Spleen (tissue), 11 donors: ENCODE results near the gene EFNB2. TPM values are rescaled to one million over a fixed set of nuclear protein-coding genes. Genes with fewer than 3 reads are reported as not detected.

Experiments
- DNase-seq: peaks from one replicate; pipeline ENCODE4 v3.0.0-alpha.2; 2020
- H3K27ac ChIP-seq, 8 donors: fragments of 200-600 bp; sonication (generic) in 7 of 8; 1 replicate in 4 of 8; 2 replicates in 4 of 8; pipeline versions ENCODE4 v1.5.0 to v1.8.0; 2016 to 2021; ENCODE audit warnings: inconsistent platforms in 4 of 8, mild to moderate bottlenecking in 4 of 8, moderate library complexity in 1 of 8
- H3K27me3 ChIP-seq, 7 donors: fragments of 200-600 bp; sonication (generic) in 6 of 7; replicated peaks in 1 of 7; 1 replicate in 4 of 7; 2 replicates in 3 of 7; pipeline versions ENCODE4 v1.5.0 to v1.8.0; 2016 to 2021; ENCODE audit warnings: inconsistent platforms in 3 of 7, mild to moderate bottlenecking in 1 of 7
- H3K36me3 ChIP-seq, 6 donors: fragments of 200-600 bp; sonication (generic) in 5 of 6; 1 replicate in 4 of 6; 2 replicates in 2 of 6; pipeline versions ENCODE4 v1.5.0 to v1.8.0; 2016 to 2021; ENCODE audit warnings: inconsistent platforms in 2 of 6
- H3K4me1 ChIP-seq, 6 donors: fragments of 200-600 bp; sonication (generic) in 5 of 6; 1 replicate in 3 of 6; 2 replicates in 3 of 6; pipeline versions ENCODE4 v1.5.0 to v1.8.0; 2016 to 2021; ENCODE audit warnings: inconsistent platforms in 3 of 6
- H3K4me3 ChIP-seq, 8 donors: fragments of 200-600 bp; sonication (generic) in 7 of 8; 1 replicate in 4 of 8; 2 replicates in 4 of 8; pipeline versions ENCODE4 v1.5.0 to v1.8.0; 2016 to 2021; ENCODE audit warnings: inconsistent platforms in 4 of 8, mild to moderate bottlenecking in 4 of 8, moderate library complexity in 2 of 8
- H3K9me3 ChIP-seq, 8 donors: fragments of 200-600 bp; sonication (generic) in 7 of 8; 1 replicate in 4 of 8; 2 replicates in 4 of 8; pipeline versions ENCODE4 v1.5.0 to v1.8.0; 2016 to 2021; ENCODE audit warnings: inconsistent platforms in 4 of 8
- POLR2A ChIP-seq, 3 donors: fragments of 450-650 bp; IDR thresholded peaks; one replicate each; pipeline ENCODE4 v1.5.1; 2017; ENCODE audit warnings: antibody characterized with exemption in 3 of 3, mild to moderate bottlenecking in 1 of 3
- POLR2AphosphoS5 ChIP-seq, 3 donors: sonication (generic); formaldehyde crosslinking; IDR thresholded peaks; one replicate each; pipeline ENCODE4 v1.5.1; 2017; ENCODE audit warnings: antibody characterized with exemption in 3 of 3
- WGBS, 5 donors: extraction: QIAGEN DNeasy Blood & Tissue Kit in 3 of 5; methylation state at CpG; one replicate each; pipeline versions ENCODE4 v1.1.5 to v1.1.7; 2013 to 2018; 5-methylcytosine and 5-hydroxymethylcytosine counted together
- intact Hi-C: fragments of 100-400 bp; cut with DNase I; formaldehyde crosslinking; loops from one replicate; pipeline ENCODE4 v1.15.0; 2023; ENCODE audit warnings: low total_unique reads
- polyA plus RNA-seq, 3 donors: library from polyadenylated mRNA; stranded (reverse); fragments of 200-250 nt; gene quantifications; one replicate each; pipeline ENCODE4 v1.2.1, GENCODE V29; 2013
- total RNA-seq, 7 donors: library from RNA; depleted of rRNA in 3 of 7; stranded (reverse); fragments of >200 nt in 3 of 7; fragmentation: NEBNext Ultra II Directional in 4 of 7; extraction: Animal tissue kit (Norgen Biotek cat#: 25700) in 4 of 7; gene quantifications; one replicate each; pipeline versions ENCODE4 v1.1.0 to v1.2.1, GENCODE V29; 2016 to 2021
- TF ChIP-seq, protein P1 (sequence below), 11 experiments: fragments of 200-600 bp in 7 of 11; fragments of 450-650 bp in 4 of 11; sonication (generic) in 4 of 11; IDR thresholded peaks in 8 of 11; conservative IDR thresholded peaks in 3 of 11; 1 replicate in 7 of 11; 2 replicates in 4 of 11; pipeline versions ENCODE4 v1.4.0 to v1.8.0; 2016 to 2021; ENCODE audit warnings: antibody characterized with exemption in 11 of 11, inconsistent platforms in 4 of 11, mild to moderate bottlenecking in 1 of 11
- donor health status: healthy with polysubstance abuse.
- donor health status: DM: no; HTN: no; CAD: no; lungs with moderate emphysema.
- donor health status: DM: no; HTN: no; CAD: no.
- donor health status: Bipolar disorder and iron deficiency.
- donor health status: healthy.
- donor health status: DM: no; HTN: no; CAD: no.
- donor health status: DM: yes; HTN: yes; CAD: no.

EFNB2 gene
- total and polyA plus RNA-seq, 10 donors = 2.9 to 22.9 (median 16.0) TPM

DNA sequence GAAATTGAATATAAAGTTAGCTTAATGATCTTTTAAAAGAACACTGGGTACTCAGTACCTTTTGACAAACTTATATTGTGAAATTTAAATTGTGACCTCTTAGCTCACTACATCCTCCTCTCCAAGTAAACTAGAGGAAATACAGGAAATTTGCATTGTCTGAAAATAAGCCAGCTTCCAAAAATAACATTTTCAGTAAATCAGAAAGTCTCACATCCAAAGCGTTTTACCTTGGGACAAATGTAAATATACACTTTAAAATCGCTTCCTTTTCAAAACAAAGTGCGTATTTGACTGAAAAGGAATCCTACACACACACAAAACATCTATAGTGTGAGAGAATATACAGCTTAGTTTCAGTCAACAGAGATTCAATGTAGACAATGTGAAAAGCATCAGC is 2.1 kb upstream of the EFNB2 start:
- 59 to 70% (median 61%) methylated on average over 3 of the region's 3 CpGs for WGBS, 5 donors
- no peak for DNase-seq
- Histone ChIP-seq H3K4me1 (peaks cover 11 to 54% (median 35%) of the 10 kb centered on the region in 6 donors), H3K36me3 (peaks cover 0 to 24% (median 4%) of the 10 kb centered on the region in 6 donors), H3K9me3 (no peaks in the 10 kb centered on the region), H3K4me3 (no peak overlapping the region), H3K27me3 (peaks cover 0 to 29% (median 22%) of the 10 kb centered on the region in 7 donors), H3K27ac (no peak overlapping the region)
- TF ChIP-seq POLR2A (IDR thresholded peaks at IDR 0.05) = no peak
- TF ChIP-seq, protein P1, sequence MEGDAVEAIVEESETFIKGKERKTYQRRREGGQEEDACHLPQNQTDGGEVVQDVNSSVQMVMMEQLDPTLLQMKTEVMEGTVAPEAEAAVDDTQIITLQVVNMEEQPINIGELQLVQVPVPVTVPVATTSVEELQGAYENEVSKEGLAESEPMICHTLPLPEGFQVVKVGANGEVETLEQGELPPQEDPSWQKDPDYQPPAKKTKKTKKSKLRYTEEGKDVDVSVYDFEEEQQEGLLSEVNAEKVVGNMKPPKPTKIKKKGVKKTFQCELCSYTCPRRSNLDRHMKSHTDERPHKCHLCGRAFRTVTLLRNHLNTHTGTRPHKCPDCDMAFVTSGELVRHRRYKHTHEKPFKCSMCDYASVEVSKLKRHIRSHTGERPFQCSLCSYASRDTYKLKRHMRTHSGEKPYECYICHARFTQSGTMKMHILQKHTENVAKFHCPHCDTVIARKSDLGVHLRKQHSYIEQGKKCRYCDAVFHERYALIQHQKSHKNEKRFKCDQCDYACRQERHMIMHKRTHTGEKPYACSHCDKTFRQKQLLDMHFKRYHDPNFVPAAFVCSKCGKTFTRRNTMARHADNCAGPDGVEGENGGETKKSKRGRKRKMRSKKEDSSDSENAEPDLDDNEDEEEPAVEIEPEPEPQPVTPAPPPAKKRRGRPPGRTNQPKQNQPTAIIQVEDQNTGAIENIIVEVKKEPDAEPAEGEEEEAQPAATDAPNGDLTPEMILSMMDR (IDR thresholded peaks at IDR 0.05 in 8 of 11, conservative IDR thresholded peaks at IDR 0.05 in 3 of 11) = no peak
- no peak for TF ChIP-seq POLR2AphosphoS5 (IDR thresholded peaks at IDR 0.05)
- intact Hi-C loops = no loop called here

DNA sequence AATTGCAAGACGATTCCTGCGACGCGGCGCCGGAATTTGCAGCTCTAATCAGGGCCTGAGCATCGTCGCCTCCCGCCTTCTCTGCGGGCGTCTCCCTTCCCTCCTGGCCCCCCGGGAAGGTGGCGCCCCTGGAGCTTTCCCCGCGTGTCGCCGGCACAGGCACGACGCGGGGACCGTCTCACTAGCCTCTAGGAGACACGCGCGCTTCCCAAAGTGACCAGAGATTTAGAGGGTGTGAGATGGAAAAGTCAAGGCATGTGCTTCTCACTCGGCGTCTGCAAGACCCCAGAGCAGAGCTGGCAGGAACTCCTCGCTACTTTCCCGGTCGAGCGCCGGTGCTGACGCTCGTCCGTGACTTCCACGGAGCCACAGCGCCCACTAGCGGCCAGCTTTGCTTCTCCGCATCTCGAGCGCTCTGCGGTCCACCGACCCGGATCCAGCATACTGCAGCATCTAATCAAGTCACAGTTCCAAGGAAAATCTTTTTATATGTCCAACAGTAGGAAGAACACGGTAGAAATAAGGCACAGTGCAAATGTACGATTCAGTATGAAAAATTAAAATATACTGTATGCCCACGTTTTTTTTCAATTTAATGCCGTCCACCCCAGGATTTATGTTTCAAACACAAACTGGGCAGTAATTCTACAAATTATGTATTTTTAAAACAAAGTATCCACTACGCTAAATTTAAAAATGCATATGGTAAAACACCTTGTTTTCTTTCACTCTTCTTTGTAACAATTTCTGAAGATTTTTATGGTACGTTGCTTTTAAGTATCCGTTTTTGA is 977 bp upstream of the EFNB2 start:
- intact Hi-C loops = no loop called here
- TF ChIP-seq POLR2A (IDR thresholded peaks at IDR 0.05) = no peak
- TF ChIP-seq, protein P1 (IDR thresholded peaks at IDR 0.05 in 8 of 11, conservative IDR thresholded peaks at IDR 0.05 in 3 of 11) = peak; percentile 81 to 97 (median 92)
- peak; percentile 74 to 84 (median 81) for TF ChIP-seq POLR2AphosphoS5 (IDR thresholded peaks at IDR 0.05)
- peak overlapping the region in 7 of 8 donors; percentile 16 to 79 (median 73) for H3K27ac ChIP-seq
- H3K36me3 ChIP-seq = peaks cover 0 to 13% (median 2%) of the 10 kb centered on the region in 6 donors
- peaks cover 14 to 48% (median 37%) of the 10 kb centered on the region in 6 donors for H3K4me1 ChIP-seq
- peaks cover 0 to 40% (median 25%) of the 10 kb centered on the region in 7 donors for H3K27me3 ChIP-seq
- peak overlapping the region; percentile 64 to 96 (median 86) for H3K4me3 ChIP-seq
- WGBS, 5 donors = 4 to 9% (median 5%) methylated on average over 23 to 50 of the region's 50 CpGs
- peak; percentile 98 for DNase-seq
- no peaks in the 10 kb centered on the region for H3K9me3 ChIP-seq

DNA sequence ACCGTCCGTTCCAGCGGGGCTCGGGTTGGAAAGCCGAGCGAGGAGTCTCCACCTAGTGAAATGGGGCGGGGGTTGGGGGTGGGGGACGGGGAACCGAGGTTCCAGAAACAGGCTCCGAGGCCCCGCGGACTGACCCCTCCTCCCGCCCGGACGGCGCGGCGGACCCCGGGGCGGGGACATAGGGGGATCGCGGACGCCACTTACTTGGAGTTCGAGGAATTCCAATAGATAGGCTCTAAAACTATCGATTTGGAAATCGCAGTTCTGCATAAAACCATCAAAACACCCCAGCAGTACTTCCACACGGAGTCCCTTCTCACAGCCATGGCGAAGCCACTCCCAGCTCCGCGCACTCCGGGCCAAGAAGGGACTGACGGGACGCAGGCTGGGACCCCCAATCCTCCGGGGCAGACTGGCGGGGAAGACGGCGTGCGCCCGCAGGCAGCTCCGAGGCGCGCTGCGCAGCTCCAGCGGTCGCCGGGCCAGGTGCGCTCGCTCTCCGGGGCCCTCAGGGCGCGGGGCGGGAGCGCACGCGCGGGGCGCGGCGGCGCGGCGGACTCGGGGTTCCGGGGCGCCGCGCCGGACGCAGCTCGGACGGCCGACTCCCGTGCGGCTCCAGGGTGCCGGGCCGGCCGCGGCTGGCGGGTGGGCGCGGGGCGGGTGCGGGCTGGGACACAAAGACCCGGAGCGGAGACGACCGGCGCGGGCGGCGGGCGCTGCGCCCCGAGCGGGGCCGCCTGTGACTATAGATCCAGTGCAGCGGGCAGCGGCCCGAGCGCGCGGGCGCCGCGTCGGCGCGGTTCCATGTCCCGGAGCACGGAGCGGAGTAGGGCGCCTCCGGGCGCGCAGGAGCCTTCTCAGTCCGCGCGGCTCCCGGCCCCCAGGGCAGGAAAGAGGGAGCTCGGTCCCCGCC is 567 bp downstream of the EFNB2 start:
- intact Hi-C loops = no loop called here
- 0 to 3% (median 1%) methylated on average over 1 to 121 of the region's 121 CpGs for WGBS, 5 donors
- Histone ChIP-seq H3K4me3 (peak overlapping the region; percentile 64 to 96 (median 86)), H3K27ac (peak overlapping the region in 7 of 8 donors; percentile 58 to 79 (median 73)), H3K36me3 (no peaks in the 10 kb centered on the region), H3K4me1 (peaks cover 14 to 48% (median 37%) of the 10 kb centered on the region in 6 donors), H3K9me3 (no peaks in the 10 kb centered on the region), H3K27me3 (peaks cover 0 to 55% (median 25%) of the 10 kb centered on the region in 7 donors)
- TF ChIP-seq, protein P1 (IDR thresholded peaks at IDR 0.05 in 8 of 11, conservative IDR thresholded peaks at IDR 0.05 in 3 of 11) = no peak
- TF ChIP-seq POLR2AphosphoS5 (IDR thresholded peaks at IDR 0.05) (no peak), POLR2A (IDR thresholded peaks at IDR 0.05) (no peak)
- peak; percentile 87 for DNase-seq
